Measurements from ENCODE around the gene IQCH. TPM values are rescaled to one million over a fixed set of nuclear protein-coding genes. Genes with fewer than 3 reads are reported as not detected.

The IQCH gene
- total RNA-seq, 1 experiment from 2014 or later, result 1.1 TPM

- no CpG with 5 or more reads among the region's 3 CpGs for WGBS (ENCODE audit: extremely low coverage, insufficient read length, low lambda C conversion rate)
- H3K14ac ChIP-seq (ENCODE audit: insufficient read depth, low read length), result no peak overlapping the region
Measured at GRCh38 chr15:67207555-67208207, 46.9 kb upstream of the IQCH start.

More at GRCh38 chr15:67207555-67208207, 46.9 kb upstream of the IQCH start:
- Mint-ChIP-seq H3K36me3 (ENCODE audit: insufficient read depth in 1 of 3, low read depth in 3 of 3) (peaks cover 1 to 27% (median 6%) of the 10 kb centered on the region in 3 experiments; a peak in 4 of 7 replicates), H3K27ac (no peak overlapping the region), H3K27me3 (ENCODE audit: low read depth) (no peaks in the 10 kb centered on the region), H3K4me1 (no peaks in the 10 kb centered on the region), H3K9me3 (no peaks in the 10 kb centered on the region), H3K4me3 (no peak overlapping the region)
- no peak for TF ChIP-seq CTCF (conservative IDR thresholded peaks at IDR 0.05)
- Histone ChIP-seq H2BK20ac (ENCODE audit: low read depth, low read length, poor library complexity, severe bottlenecking) (no peak overlapping the region), H2BK120ac (ENCODE audit: low read depth, low read length, poor library complexity, severe bottlenecking) (no peak overlapping the region), H4K20me1 (ENCODE audit: control insufficient read depth, insufficient read depth, insufficient read length) (no peaks in the 10 kb centered on the region), H3K27me3 (ENCODE audit: insufficient read depth, low read length) (no peaks in the 10 kb centered on the region), H4K5ac (ENCODE audit: insufficient read length, low read depth, low read length) (no peak overlapping the region), H3K23ac (ENCODE audit: insufficient read length, low read depth, low read length) (no peak overlapping the region), H3K56ac (ENCODE audit: insufficient read length, low read depth, low read length) (no peak overlapping the region), H2AK5ac (ENCODE audit: insufficient read length, low read length) (no peak overlapping the region), H3K4ac (ENCODE audit: low read depth, low read length) (no peak overlapping the region), H3K18ac (ENCODE audit: insufficient read length, low read depth, low read length) (no peak overlapping the region), H2BK15ac (ENCODE audit: low read depth, low read length) (no peak overlapping the region), H3K9me3 (ENCODE audit: control insufficient read depth, low read depth, low read length) (no peaks in the 10 kb centered on the region), H3K9ac (ENCODE audit: extremely low read depth, insufficient read length, low read length) (no peak overlapping the region), H2BK5ac (ENCODE audit: insufficient read length, low read length) (no peak overlapping the region), H3K4me1 (ENCODE audit: insufficient read depth, low read length) (no peaks in the 10 kb centered on the region), H3K27ac (ENCODE audit: insufficient read length, low read depth, low read length) (no peak overlapping the region), H3K4me2 (ENCODE audit: insufficient read depth, insufficient read length, low read length) (no peak overlapping the region), H3K23me2 (ENCODE audit: insufficient read length, low read depth, low read length, poor library complexity, severe bottlenecking) (no peaks in the 10 kb centered on the region), H4K91ac (ENCODE audit: insufficient read length, low read depth, low read length) (no peak overlapping the region), H3K79me2 (ENCODE audit: insufficient read depth, low read length) (no peaks in the 10 kb centered on the region), H3K79me1 (ENCODE audit: insufficient read depth, low read depth, low read length, poor library complexity, severe bottlenecking) (no peaks in the 10 kb centered on the region), H4K8ac (replicated peaks; ENCODE audit: insufficient read length, low read depth, low read length) (no peak overlapping the region), H2AFZ (ENCODE audit: low read length) (no peak overlapping the region), H2BK12ac (ENCODE audit: insufficient read length, low read depth, low read length) (no peak overlapping the region), H3T11ph (ENCODE audit: low read length) (no peak overlapping the region)
- no peak for DNase-seq

Data from H9 (cell line).